Fibroblast of the aortic adventitia (primary cell): ENCODE data around the gene PAK1IP1. TPM values are rescaled to one million over a fixed set of nuclear protein-coding genes. Genes with fewer than 3 reads are reported as not detected.
"Not testable (repeated sequence)": the region's sequence is repeated elsewhere in the genome, so short reads cannot be mapped to it uniquely, and the experiment has no call there.

Source experiments
- DNase-seq: peaks from one replicate; pipeline ENCODE4 v3.0.0-alpha.2; 2010; ENCODE audit warnings: low read depth
- H3K4me3 ChIP-seq: 2 replicates; pipeline ENCODE4 v1.5.1; 2011; ENCODE audit warnings: low read depth, mild to moderate bottlenecking, control low read depth, low read length, moderate library complexity
- total RNA-seq: library from RNA; depleted of rRNA; stranded (reverse); fragments of >200 nt; gene quantifications from 2 replicates; pipeline ENCODE4 v1.2.3, GENCODE V29; 2012; ENCODE audit warnings: low replicate concordance
- TF ChIP-seq, protein P1 (sequence below): IDR thresholded peaks from 2 replicates; pipeline ENCODE4 v1.5.1; 2011; ENCODE audit warnings: mild to moderate bottlenecking, low read length, control low read depth, inconsistent platforms; ENCODE audit not compliant: insufficient read depth

PAK1IP1 gene
- total RNA-seq, 1 donor = 28.0 TPM

DNA sequence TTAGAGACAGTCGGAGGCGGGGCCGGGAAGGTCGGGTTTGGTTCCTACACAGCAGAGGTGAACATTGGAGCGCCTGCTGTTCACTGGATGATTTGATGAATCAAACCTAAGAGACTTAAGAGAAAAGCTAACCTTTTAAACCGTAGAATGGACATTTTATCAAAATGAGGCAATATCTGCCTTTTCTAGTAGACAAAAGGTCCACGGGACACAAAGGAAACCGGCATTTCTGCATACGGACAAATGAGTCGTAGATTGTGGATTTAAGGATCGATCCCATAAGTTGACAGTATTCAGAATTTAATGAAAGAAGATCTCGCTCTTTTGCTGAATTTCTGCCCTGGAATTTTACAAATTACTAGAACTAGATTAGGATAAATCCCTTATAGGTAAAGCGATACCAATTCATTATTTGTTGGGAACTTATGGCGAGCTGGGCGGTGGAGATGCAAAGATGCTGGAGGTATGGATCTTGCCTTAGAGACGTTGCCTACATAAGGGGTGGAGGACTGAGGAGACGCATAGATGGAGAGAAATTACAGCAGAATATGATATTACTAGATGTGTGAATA lies 400 bp downstream of the PAK1IP1 start:
- DNase-seq = no peak
- TF ChIP-seq, protein P1, sequence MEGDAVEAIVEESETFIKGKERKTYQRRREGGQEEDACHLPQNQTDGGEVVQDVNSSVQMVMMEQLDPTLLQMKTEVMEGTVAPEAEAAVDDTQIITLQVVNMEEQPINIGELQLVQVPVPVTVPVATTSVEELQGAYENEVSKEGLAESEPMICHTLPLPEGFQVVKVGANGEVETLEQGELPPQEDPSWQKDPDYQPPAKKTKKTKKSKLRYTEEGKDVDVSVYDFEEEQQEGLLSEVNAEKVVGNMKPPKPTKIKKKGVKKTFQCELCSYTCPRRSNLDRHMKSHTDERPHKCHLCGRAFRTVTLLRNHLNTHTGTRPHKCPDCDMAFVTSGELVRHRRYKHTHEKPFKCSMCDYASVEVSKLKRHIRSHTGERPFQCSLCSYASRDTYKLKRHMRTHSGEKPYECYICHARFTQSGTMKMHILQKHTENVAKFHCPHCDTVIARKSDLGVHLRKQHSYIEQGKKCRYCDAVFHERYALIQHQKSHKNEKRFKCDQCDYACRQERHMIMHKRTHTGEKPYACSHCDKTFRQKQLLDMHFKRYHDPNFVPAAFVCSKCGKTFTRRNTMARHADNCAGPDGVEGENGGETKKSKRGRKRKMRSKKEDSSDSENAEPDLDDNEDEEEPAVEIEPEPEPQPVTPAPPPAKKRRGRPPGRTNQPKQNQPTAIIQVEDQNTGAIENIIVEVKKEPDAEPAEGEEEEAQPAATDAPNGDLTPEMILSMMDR = no peak
- peak overlapping the region; percentile 95 for H3K4me3 ChIP-seq

DNA sequence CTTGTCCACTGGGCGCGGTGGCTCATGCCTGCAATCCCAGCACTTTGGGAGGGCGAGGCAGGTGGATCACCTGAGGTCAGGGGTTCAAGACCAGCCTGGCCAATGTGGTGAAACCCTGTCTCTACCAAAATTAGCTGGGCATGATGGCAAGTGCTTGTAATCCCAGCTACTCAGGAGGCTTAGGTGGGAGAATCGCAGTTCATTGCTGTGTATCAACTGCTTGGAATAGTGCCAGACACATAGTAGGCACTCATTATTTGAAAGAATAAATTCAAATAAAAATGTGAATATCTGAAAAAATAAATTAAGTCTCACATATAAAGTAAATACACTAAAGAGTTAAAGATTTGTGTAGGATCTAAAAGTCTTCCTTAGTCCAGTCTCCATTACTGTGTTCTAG lies 1.9 kb downstream of the PAK1IP1 start:
- no peak for DNase-seq
- TF ChIP-seq, protein P1 = no peak
- no peak overlapping the region for H3K4me3 ChIP-seq

DNA sequence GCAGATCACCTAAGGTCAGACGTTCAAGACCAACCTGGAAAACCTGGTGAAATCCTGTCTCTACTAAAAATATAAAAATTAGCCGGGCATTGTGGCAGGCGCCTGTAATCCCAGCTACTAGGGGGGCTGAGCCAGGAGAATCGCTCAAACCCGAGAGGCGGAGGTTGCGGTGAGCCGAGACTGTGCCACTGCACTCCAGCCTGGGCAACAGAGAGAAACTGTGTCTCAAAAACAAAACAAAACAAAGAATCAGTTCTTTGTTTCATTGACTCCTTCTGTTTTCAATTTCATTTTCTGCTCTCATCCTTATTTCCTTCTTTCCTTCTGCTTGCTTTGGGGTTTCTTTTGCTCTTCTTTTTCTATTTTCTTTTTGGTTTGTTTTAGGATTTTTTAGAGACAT lies 19.2 kb downstream of the PAK1IP1 start:
- TF ChIP-seq, protein P1 = no peak
- H3K4me3 ChIP-seq = no peak overlapping the region
- no peak for DNase-seq

DNA sequence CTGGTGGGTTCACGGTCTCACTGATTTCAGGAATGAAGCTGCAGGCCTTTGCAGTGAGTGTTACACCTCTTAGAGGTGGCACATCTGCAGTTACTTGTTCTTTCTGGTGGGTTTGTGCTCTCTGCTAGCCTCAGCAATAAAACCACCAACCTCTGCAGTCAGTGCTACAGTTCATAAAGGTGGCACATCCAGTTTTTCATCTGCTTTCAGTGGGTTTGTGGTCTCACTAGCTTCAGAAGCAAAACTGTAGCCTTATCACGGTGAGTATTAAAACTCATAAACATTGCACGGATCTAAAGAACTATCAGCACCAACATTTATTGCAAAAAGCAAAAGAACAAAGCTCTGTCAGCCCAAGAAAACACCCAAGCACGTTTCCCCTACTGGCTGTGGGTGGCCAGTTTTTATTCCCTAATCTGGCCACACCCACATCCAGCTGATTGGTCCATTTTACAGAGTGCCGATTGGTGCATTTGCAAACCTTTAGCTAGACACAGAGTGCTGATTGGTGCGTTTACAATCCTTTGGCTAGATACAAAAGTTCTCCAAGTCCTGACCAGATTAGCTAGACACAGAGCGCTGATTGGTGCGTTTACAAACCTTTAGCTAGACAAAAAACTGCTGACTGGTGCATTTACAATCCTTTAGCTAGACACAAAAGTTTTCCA lies 24.7 kb downstream of the PAK1IP1 start:
- TF ChIP-seq, protein P1 = no peak
- DNase-seq = peak; percentile 48
- H3K4me3 ChIP-seq = peak overlapping the region; percentile 71

DNA sequence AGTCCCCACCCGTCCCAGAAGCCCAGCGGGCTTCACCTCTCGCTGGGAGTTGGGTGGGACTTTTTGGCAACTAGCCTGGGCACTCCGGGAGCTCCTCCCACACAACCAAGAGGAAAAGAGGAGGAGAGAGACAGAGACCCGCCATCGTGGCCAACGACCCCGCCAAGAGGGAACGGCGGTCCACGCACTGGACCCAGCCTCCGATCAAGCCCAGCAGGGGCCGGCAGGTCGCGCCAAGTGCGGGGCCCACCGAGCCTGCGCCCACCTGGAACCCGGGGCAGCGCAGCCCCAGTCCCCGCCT lies 25.1 kb downstream of the PAK1IP1 start:
- TF ChIP-seq, protein P1 = no peak
- H3K4me3 ChIP-seq = peak overlapping the region; percentile 71
- DNase-seq = no peak

DNA sequence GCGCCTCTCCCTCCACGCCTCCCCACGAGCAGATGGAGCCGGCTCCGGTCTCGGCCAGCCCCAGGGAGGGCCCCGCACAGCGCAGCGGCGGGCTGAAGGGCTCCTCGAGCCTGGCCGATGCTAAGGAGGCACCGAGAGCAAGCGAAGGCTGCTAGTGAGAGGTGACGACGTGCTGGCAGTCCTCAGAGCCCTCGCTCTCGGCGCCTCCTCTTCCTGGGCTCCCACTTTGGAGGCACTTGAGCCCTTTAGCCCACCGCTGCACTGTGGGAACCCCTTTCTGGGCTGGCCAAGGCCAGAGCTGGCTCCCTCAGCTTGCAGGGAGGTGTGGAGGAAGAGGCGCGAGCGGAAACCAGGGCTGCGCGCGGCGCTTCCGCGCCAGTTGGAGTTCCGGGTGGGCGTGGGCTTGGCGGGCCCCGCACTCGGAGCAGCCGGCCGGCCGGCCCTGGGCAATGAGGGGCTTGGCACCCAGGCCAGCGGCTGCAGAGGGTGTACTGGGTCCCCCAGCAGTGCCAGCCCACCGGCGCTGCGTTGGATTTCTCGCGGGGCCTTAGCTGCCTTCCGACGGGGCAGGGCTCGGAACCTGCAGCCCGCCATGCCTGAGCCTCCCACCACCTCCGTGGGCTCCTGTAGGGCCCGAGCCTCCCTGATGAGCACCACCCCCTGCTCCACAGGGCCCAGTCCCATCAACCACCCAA lies 25.6 kb downstream of the PAK1IP1 start:
- peak; percentile 27 for DNase-seq
- H3K4me3 ChIP-seq = peak overlapping the region; percentile 71

DNA sequence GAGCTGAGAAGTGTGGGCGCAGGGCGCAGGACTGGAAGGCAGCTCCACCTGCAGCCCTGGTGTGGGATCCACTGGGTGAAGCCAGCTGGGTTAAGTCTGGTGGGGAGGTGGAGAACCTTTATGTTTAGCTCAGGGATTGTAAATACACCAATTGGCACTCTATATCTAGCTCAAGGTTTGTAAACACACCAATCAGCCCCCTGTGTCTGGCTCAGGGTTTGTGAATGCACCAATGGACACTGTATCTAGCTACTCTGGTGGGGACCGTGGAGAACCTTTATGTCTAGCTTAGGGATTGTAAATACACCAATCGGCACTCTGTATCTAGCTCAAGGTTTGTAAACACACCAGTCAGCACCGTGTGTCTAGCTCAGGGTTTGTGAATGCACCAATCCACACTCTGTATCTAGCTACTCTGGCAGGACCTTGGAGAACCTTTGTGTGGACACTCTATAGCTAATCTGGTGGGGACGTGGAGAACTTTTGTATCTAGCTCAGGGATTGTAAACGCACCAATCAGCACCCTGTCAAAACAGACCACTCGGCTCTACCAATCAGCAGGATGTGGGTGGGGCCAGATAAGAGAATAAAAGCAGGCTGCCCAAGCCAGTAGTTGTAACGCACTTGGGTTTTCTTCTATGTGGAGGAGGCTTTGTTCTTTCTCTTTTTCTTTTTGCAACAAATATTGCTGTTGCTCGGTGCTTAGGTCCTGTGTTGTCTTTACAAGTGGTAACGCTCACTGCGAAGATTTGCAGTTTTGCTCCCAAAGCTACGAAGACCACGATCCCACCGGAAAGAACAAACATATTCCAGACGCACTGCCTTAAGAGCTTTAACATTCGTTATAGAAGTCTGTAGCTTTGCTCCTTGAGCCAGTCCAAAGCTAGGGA lies 26.4 kb downstream of the PAK1IP1 start:
- not testable (repeated sequence) for DNase-seq
- peak overlapping the region; percentile 71 for H3K4me3 ChIP-seq

More for the DNA sequence above, 25.6 kb downstream of the PAK1IP1 start:
- TF ChIP-seq, protein P1 = no peak
